22Rv1 (cell line): ENCODE results near the gene STYXL1.
"Not testable (repeated sequence)": the region's sequence is repeated elsewhere in the genome, so short reads cannot be mapped to it uniquely, and the experiment has no call there.

Experiments
- ZFX ChIP-seq: fragments of 450-650 bp; IDR thresholded peaks from 2 replicates; pipeline ENCODE4 v1.6.1; 2017; ENCODE audit warnings: antibody characterized with exemption, borderline replicate concordance
- TF ChIP-seq, protein P1 (sequence below): fragments of 450-650 bp; IDR thresholded peaks from 2 replicates; pipeline ENCODE4 v1.5.1; 2017; ENCODE audit warnings: mild to moderate bottlenecking

DNA sequence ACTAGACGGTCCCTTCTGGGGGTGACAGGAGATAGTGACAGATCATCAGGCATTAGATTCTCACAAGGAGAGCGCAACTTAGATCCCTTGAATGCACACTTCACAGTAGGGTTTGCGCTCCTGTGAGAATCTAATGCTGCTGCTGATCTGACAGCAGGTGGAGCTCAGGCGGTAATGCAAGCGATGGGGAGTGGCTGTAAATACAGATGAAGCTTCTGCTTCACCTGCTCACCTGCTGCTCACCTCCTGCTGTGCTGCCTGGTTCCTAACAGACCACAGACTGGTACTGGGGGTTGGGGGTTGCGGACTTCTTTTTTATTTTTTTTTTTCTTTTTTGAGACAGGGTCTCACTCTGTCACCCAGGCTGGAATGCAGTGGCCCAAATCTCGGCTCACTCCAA is 18.1 kb downstream of the STYXL1 start:
- TF ChIP-seq, protein P1, sequence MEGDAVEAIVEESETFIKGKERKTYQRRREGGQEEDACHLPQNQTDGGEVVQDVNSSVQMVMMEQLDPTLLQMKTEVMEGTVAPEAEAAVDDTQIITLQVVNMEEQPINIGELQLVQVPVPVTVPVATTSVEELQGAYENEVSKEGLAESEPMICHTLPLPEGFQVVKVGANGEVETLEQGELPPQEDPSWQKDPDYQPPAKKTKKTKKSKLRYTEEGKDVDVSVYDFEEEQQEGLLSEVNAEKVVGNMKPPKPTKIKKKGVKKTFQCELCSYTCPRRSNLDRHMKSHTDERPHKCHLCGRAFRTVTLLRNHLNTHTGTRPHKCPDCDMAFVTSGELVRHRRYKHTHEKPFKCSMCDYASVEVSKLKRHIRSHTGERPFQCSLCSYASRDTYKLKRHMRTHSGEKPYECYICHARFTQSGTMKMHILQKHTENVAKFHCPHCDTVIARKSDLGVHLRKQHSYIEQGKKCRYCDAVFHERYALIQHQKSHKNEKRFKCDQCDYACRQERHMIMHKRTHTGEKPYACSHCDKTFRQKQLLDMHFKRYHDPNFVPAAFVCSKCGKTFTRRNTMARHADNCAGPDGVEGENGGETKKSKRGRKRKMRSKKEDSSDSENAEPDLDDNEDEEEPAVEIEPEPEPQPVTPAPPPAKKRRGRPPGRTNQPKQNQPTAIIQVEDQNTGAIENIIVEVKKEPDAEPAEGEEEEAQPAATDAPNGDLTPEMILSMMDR: peak; percentile 22; the same call in 1 of the 2 replicates
- TF ChIP-seq ZFX: not testable (repeated sequence)
